VCaP (cell line): ENCODE data around the gene MYH9.

ENCODE experiments used
- H3K27ac ChIP-seq: fragments of 450-650 bp; 2 replicates; pipeline ENCODE4 v1.5.1; 2017
- CTCF ChIP-seq: fragments of 450-650 bp; conservative IDR thresholded peaks from 2 replicates; pipeline ENCODE4 v1.5.1; 2017; ENCODE audit warnings: mild to moderate bottlenecking, moderate library complexity

The MYH9 gene

GRCh38 chr22:36321797-36322601 lies 65.8 kb downstream of the MYH9 start:
- H3K27ac ChIP-seq = no peak overlapping the region
- no peak for TF ChIP-seq CTCF

- H3K27ac ChIP-seq = no peak overlapping the region
- no peak for TF ChIP-seq CTCF
These were observed 67.2 kb downstream of the MYH9 start for GRCh38 chr22:36320553-36320952.

- TF ChIP-seq CTCF = no peak
- H3K27ac ChIP-seq = no peak overlapping the region
These were observed 67.9 kb downstream of the MYH9 start for GRCh38 chr22:36319595-36320497.

- no peak overlapping the region for H3K27ac ChIP-seq
- no peak for TF ChIP-seq CTCF
These were observed 69.3 kb downstream of the MYH9 start for GRCh38 chr22:36318442-36318841.

GRCh38 chr22:36317658-36318271 lies 70.0 kb downstream of the MYH9 start:
- no peak for TF ChIP-seq CTCF
- H3K27ac ChIP-seq = no peak overlapping the region

GRCh38 chr22:36316419-36316818 lies 71.3 kb downstream of the MYH9 start:
- no peak overlapping the region for H3K27ac ChIP-seq
- no peak for TF ChIP-seq CTCF

GRCh38 chr22:36315325-36315724 lies 72.4 kb downstream of the MYH9 start:
- no peak for TF ChIP-seq CTCF
- H3K27ac ChIP-seq = peak overlapping the region; percentile 14; the same call in 1 of the 2 replicates
